Mesangial cell (primary cell): ENCODE measurements around the gene PRAMEF18. TPM values are rescaled to one million over a fixed set of nuclear protein-coding genes. Genes with fewer than 3 reads are reported as not detected.

Experiments
- total RNA-seq: library from RNA; depleted of rRNA; stranded (reverse); fragments of >200 nt; gene quantifications from 2 replicates; pipeline ENCODE4 v1.2.3, GENCODE V29; 2015

The PRAMEF18 gene
- not detected in 2 replicates for total RNA-seq

GRCh38 chr1:13225675-13226204, at the start of gene PRAMEF18:
Gene PRAMEF18 (minus strand): TSS chr1:13226154. CDS start chr1:13226106, 48 bp downstream.

GRCh38 chr1:13253898-13254297, 27.9 kb upstream of the PRAMEF18 start, which contains the start of gene PRAMEF5:
Gene PRAMEF5 (plus strand): TSS chr1:13254198. CDS start chr1:13259269, 5,071 bp downstream.

GRCh38 chr1:13201309-13201708, 24.6 kb downstream of the PRAMEF18 start, which contains the start of gene PRAMEF13:
Gene PRAMEF13 (minus strand): TSS chr1:13201409. CDS start chr1:13199589, 1,820 bp downstream.

Other genes with a start within 250 kb of the PRAMEF18 start
- gene PRAMEF27, start 169.6 kb downstream of the PRAMEF18 start, total RNA-seq = not detected in 2 replicates
- gene HNRNPCL3, start 165.4 kb downstream of the PRAMEF18 start, total RNA-seq = not detected in 2 replicates
- not detected in 2 replicates for gene PRAMEF25, start 155.4 kb downstream of the PRAMEF18 start, total RNA-seq
- not detected in 2 replicates for gene HNRNPCL2, start 109.3 kb downstream of the PRAMEF18 start, total RNA-seq
- gene PRAMEF26, start 70.1 kb downstream of the PRAMEF18 start, total RNA-seq = not detected in 2 replicates
- not detected in 2 replicates for gene HNRNPCL4, start 60.5 kb downstream of the PRAMEF18 start, total RNA-seq
- not detected in 2 replicates for gene PRAMEF9, start 54.3 kb downstream of the PRAMEF18 start, total RNA-seq
- not detected in 2 replicates for gene PRAMEF13, start 24.7 kb downstream of the PRAMEF18 start, total RNA-seq
- not detected in 2 replicates for gene PRAMEF5, start 28.0 kb upstream of the PRAMEF18 start, total RNA-seq
- gene PRAMEF8, start 59.0 kb upstream of the PRAMEF18 start, total RNA-seq = not detected in 2 replicates
- gene PRAMEF33, start 77.4 kb upstream of the PRAMEF18 start, total RNA-seq = not detected in 2 replicates
- gene PRAMEF15, start 89.4 kb upstream of the PRAMEF18 start, total RNA-seq = not detected in 2 replicates
- gene PRAMEF14, start 121.0 kb upstream of the PRAMEF18 start, total RNA-seq = not detected in 2 replicates
- gene PRAMEF19, start 145.8 kb upstream of the PRAMEF18 start, total RNA-seq = not detected in 2 replicates
- not detected in 2 replicates for gene PRAMEF17, start 163.5 kb upstream of the PRAMEF18 start, total RNA-seq
- not detected in 2 replicates for gene PRAMEF20, start 184.3 kb upstream of the PRAMEF18 start, total RNA-seq